GM18907 (cell line): ENCODE data around the gene ABHD8.
A peak's percentile ranks its signal among the peaks of the same experiment; 100 is the strongest.

Source experiments
- ATAC-seq: cut with Tn5 transposase; IDR thresholded peaks from one replicate; pipeline ENCODE4 v1.9.1; 2021; ENCODE audit warnings: mild to moderate bottlenecking, moderate library complexity; ENCODE audit not compliant: unreplicated experiment

ABHD8 gene

GRCh38 chr19:17321655-17322489, 18.6 kb upstream of the ABHD8 start:
- no peak for ATAC-seq

GRCh38 chr19:17320435-17320834, 17.2 kb upstream of the ABHD8 start:
- ATAC-seq, result no peak

GRCh38 chr19:17319473-17320238, 16.4 kb upstream of the ABHD8 start:
- no peak for ATAC-seq

GRCh38 chr19:17318966-17319365, 15.7 kb upstream of the ABHD8 start:
- ATAC-seq, result no peak

GRCh38 chr19:17314007-17314593, 10.9 kb upstream of the ABHD8 start:
- ATAC-seq, result no peak

GRCh38 chr19:17312189-17313113, 9.2 kb upstream of the ABHD8 start:
- no peak for ATAC-seq

- no peak for ATAC-seq
Measured at GRCh38 chr19:17311455-17312188, 8.4 kb upstream of the ABHD8 start.

GRCh38 chr19:17309965-17310461, 6.8 kb upstream of the ABHD8 start:
- ATAC-seq, result no peak

GRCh38 chr19:17309198-17309964, 6.2 kb upstream of the ABHD8 start, which contains the start of gene DDA1:
Gene DDA1 (plus strand): TSS chr19:17309563. CDS start chr19:17309655, 92 bp downstream.
- ATAC-seq, result peak; percentile 57

- no peak for ATAC-seq
Measured at GRCh38 chr19:17307876-17308377, 4.7 kb upstream of the ABHD8 start.

GRCh38 chr19:17306285-17306714, 3.1 kb upstream of the ABHD8 start:
- no peak for ATAC-seq

GRCh38 chr19:17305517-17306284, 2.5 kb upstream of the ABHD8 start, which contains the start of gene MRPL34:
Gene MRPL34 (plus strand): TSS chr19:17305872. CDS start chr19:17305893, 21 bp downstream.
- peak; percentile 74 for ATAC-seq

- no peak for ATAC-seq
Measured at GRCh38 chr19:17305216-17305516, 1.9 kb upstream of the ABHD8 start.

GRCh38 chr19:17304386-17305215, 1.4 kb upstream of the ABHD8 start:
- no peak for ATAC-seq

GRCh38 chr19:17303940-17304267, 679 bp upstream of the ABHD8 start:
- ATAC-seq, result no peak

GRCh38 chr19:17302391-17303166, 646 bp downstream of the ABHD8 start:
- no peak for ATAC-seq
